ENCODE data around the gene TEKT1.
"Not testable (repeated sequence)": the region's sequence is repeated elsewhere in the genome, so short reads cannot be mapped to it uniquely, and the experiment has no call there.

TEKT1 gene

GRCh38 chr17:6846138-6846537 lies 14.6 kb upstream of the TEKT1 start:
- peaks cover 58% of the 10 kb centered on the region for H3K27me3 Mint-ChIP-seq
- not testable (repeated sequence) for H3K9me3 Mint-ChIP-seq

DNA sequence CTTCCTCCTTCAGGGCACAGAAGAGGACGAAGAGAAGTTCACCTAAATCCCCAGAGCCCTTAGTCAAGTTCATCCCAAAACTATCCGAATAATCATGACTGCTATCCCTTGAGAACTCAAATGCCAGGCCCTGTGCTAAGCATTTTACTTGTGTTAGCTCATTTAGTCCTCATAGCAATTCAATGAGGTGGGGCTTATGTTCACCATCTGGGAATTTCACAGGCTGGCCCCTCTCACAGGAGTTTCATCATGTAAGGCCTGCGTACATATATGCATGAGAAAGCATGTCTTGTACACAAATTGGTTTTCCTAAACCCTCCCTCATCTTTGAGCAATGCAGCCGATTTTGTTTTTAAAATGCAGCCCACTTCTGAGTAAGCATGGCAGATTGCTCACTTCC lies 12.9 kb upstream of the TEKT1 start:
- DNase-seq, H3K9me3 Mint-ChIP-seq, H3K4me1 Mint-ChIP-seq, H3K4me3 Mint-ChIP-seq, H3K36me3 Mint-ChIP-seq, H3K27ac Mint-ChIP-seq: not testable (repeated sequence)
- H3K27me3 Mint-ChIP-seq = peaks cover 53% of the 10 kb centered on the region
- CTCF ChIA-PET = interaction anchor here (1.1 to 3.1 kb wide), 9 partner anchors 9 to 178 kb away, joined by 3 to 25 read pairs (median 6); no protein-coding TSS in a partner anchor

More at GRCh38 chr17:6846138-6846537, 14.6 kb upstream of the TEKT1 start:
- DNase-seq, H3K4me1 Mint-ChIP-seq, H3K36me3 Mint-ChIP-seq, H3K4me3 Mint-ChIP-seq, H3K27ac Mint-ChIP-seq: not testable (repeated sequence)
- CTCF ChIA-PET = interaction anchor here (0.8 kb wide), 1 partner anchor 15 kb away, joined by 4 read pairs; the partner anchor contains the start of gene TEKT1

- DNase-seq = no peak
- H3K9me3 Mint-ChIP-seq = no peaks in the 10 kb centered on the region
Measured at GRCh38 chr17:6843241-6843880, 11.8 kb upstream of the TEKT1 start.

DNA sequence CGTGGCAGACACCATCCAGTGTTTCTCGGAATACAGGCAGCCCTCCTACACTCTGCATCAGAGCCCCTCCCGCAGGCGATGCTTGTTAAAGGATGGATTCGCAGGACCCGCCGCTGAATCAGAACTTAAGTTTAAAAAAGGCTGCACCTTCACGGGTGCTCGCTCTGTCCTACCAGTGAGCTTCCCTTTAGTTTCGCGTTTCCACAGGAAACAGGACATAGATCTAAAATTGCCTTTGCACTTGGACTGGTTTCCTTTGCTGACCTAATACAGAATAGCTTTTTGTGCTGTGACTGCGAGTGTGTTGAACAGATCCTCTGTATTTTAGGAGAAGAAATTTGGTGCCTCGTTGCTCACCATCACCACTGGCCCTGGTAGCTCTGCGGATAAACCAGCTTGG lies 10.2 kb upstream of the TEKT1 start:
- not testable (repeated sequence) for DNase-seq, H3K9me3 Mint-ChIP-seq, H3K4me1 Mint-ChIP-seq, H3K4me3 Mint-ChIP-seq, H3K27ac Mint-ChIP-seq, H3K36me3 Mint-ChIP-seq
- H3K27me3 Mint-ChIP-seq = peaks cover 51% of the 10 kb centered on the region
- CTCF ChIA-PET = interaction anchor here (1.5 to 3.1 kb wide), 4 partner anchors 52 to 292 kb away, joined by 3 to 25 read pairs (median 8); no protein-coding TSS in a partner anchor

More at GRCh38 chr17:6843241-6843880, 11.8 kb upstream of the TEKT1 start:
- H3K36me3 Mint-ChIP-seq = no peaks in the 10 kb centered on the region
- H3K27ac Mint-ChIP-seq = no peak overlapping the region
- H3K27me3 Mint-ChIP-seq = peaks cover 46% of the 10 kb centered on the region
- peaks cover 5% of the 10 kb centered on the region for H3K4me1 Mint-ChIP-seq
- CTCF ChIA-PET = interaction anchor here (0.7 to 3.1 kb wide), 26 partner anchors 10 to 350 kb away, joined by 3 to 25 read pairs (median 4); partner anchors contain the start of genes RNASEK and TEKT1
- no peak overlapping the region for H3K4me3 Mint-ChIP-seq

GRCh38 chr17:6830383-6830986 lies 1.0 kb downstream of the TEKT1 start:
- Mint-ChIP-seq H3K4me3 (no peak overlapping the region), H3K27me3 (peaks cover 44% of the 10 kb centered on the region), H3K27ac (no peak overlapping the region), H3K9me3 (no peaks in the 10 kb centered on the region), H3K4me1 (peaks cover 10% of the 10 kb centered on the region), H3K36me3 (no peaks in the 10 kb centered on the region)
- DNase-seq = no peak
- CTCF ChIA-PET = interaction anchor here (1.0 to 1.4 kb wide), 2 partner anchors 13 to 16 kb away, joined by 3 to 4 read pairs; no protein-coding TSS in a partner anchor

- Mint-ChIP-seq H3K36me3 (no peaks in the 10 kb centered on the region), H3K4me3 (no peak overlapping the region), H3K27ac (no peak overlapping the region), H3K4me1 (no peaks in the 10 kb centered on the region), H3K9me3 (no peaks in the 10 kb centered on the region), H3K27me3 (peaks cover 38% of the 10 kb centered on the region)
- CTCF ChIA-PET = interaction anchor here (0.8 kb wide), 1 partner anchor 84 kb away, joined by 3 read pairs; no protein-coding TSS in a partner anchor
- DNase-seq = no peak
Measured at GRCh38 chr17:6823011-6823442, 8.5 kb downstream of the TEKT1 start.

- Mint-ChIP-seq H3K4me1 (no peaks in the 10 kb centered on the region), H3K9me3 (no peaks in the 10 kb centered on the region), H3K27ac (no peak overlapping the region), H3K27me3 (peaks cover 39% of the 10 kb centered on the region), H3K4me3 (no peak overlapping the region), H3K36me3 (no peaks in the 10 kb centered on the region)
- CTCF ChIA-PET = no interaction called here
- DNase-seq = no peak
Measured at GRCh38 chr17:6818938-6819337, 12.6 kb downstream of the TEKT1 start.

- peaks cover 26% of the 10 kb centered on the region for H3K27me3 Mint-ChIP-seq
- H3K4me1 Mint-ChIP-seq, H3K9me3 Mint-ChIP-seq, H3K4me3 Mint-ChIP-seq, H3K27ac Mint-ChIP-seq, DNase-seq, CTCF ChIA-PET, H3K36me3 Mint-ChIP-seq: not testable (repeated sequence)
Measured at GRCh38 chr17:6816368-6816767, 15.2 kb downstream of the TEKT1 start.

DNA sequence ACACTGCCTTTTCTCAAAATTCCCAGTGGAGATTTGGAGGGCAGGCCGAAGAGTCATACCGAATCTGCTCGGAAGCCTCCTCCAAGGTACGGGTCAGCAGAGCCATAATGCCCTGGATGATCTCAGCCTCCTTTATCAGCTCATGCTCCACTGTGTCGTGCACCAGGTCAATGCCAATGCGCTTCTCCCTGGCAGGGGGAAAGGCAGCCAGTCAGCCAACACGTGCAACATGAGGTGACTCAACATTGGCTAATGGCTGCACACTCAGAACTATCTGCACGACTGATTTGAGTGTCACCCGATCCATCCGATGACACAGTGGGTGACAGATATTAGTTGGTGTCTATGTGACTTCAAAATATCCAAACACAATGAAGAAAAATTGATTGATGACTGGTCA lies 15.8 kb downstream of the TEKT1 start:
- Mint-ChIP-seq H3K4me3 (no peak overlapping the region), H3K36me3 (no peaks in the 10 kb centered on the region), H3K4me1 (no peaks in the 10 kb centered on the region), H3K27me3 (peaks cover 23% of the 10 kb centered on the region), H3K27ac (no peak overlapping the region), H3K9me3 (no peaks in the 10 kb centered on the region)
- CTCF ChIA-PET = no interaction called here
- no peak for DNase-seq

GRCh38 chr17:6812295-6812694 lies 19.2 kb downstream of the TEKT1 start:
- Mint-ChIP-seq H3K27ac (no peak overlapping the region), H3K4me3 (no peak overlapping the region), H3K36me3 (no peaks in the 10 kb centered on the region), H3K9me3 (no peaks in the 10 kb centered on the region), H3K27me3 (peaks cover 22% of the 10 kb centered on the region), H3K4me1 (no peaks in the 10 kb centered on the region)
- DNase-seq = no peak
- CTCF ChIA-PET = interaction anchor here (0.9 kb wide), 1 partner anchor 101 kb away, joined by 3 read pairs; no protein-coding TSS in a partner anchor

DNA sequence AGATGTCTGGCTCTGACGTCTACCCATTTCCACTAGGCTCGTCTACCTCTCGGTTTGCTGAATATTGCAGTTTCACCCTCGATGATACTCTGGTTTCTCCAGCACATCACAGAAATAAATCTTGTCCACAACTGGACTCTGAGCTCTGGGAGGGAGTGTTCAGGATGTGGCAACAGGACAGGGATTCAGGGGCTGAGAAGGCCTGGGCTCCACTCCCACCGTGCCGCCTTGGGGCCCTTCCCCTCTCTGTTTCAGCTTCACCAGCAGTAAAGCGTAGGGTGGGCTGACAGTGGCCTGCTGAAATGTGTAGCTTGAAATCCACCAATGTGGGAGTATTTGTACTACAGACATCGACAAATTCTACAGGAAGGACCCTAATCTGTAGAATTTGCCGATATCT lies 20.0 kb downstream of the TEKT1 start:
- Mint-ChIP-seq H3K4me3 (no peak overlapping the region), H3K36me3 (no peaks in the 10 kb centered on the region), H3K27ac (no peak overlapping the region), H3K9me3 (no peaks in the 10 kb centered on the region), H3K4me1 (no peaks in the 10 kb centered on the region), H3K27me3 (peaks cover 22% of the 10 kb centered on the region)
- no peak for DNase-seq
- CTCF ChIA-PET = interaction anchor here (0.9 kb wide), 1 partner anchor 102 kb away, joined by 3 read pairs; no protein-coding TSS in a partner anchor

DNA sequence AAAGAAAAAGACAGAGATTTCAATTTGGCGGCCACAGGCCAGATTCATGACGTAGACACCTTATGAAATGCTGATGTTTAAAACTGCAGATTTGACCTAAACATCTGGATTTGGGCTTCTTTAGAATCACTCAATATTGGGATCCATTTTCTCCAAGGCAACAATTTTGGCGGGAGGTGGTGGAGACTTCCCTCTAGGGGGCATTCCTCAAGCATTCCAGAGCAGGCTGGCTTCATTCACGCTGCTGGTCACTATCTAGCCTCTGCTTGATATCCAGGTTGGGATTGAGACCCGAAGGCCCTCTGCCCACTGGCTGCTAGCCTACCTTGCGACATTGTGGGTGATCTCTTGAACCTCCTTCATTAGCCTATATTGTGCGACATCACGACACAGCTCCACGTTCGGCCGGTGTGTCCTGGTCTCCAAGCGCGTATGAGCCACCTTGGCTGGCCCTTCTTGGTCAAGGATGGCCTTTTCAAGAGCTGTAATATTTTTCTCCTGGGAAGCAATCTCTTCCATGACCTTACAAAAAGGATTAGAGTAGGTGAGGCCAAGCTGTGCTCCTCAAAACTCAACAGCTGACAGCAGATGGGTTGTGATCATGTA lies 31.0 kb downstream of the TEKT1 start:
- DNase-seq = no peak
- CTCF ChIA-PET = no interaction called here
- Mint-ChIP-seq H3K27me3 (peaks cover 18% of the 10 kb centered on the region), H3K9me3 (no peaks in the 10 kb centered on the region), H3K4me3 (no peak overlapping the region), H3K27ac (no peak overlapping the region), H3K36me3 (no peaks in the 10 kb centered on the region), H3K4me1 (no peaks in the 10 kb centered on the region)

DNA sequence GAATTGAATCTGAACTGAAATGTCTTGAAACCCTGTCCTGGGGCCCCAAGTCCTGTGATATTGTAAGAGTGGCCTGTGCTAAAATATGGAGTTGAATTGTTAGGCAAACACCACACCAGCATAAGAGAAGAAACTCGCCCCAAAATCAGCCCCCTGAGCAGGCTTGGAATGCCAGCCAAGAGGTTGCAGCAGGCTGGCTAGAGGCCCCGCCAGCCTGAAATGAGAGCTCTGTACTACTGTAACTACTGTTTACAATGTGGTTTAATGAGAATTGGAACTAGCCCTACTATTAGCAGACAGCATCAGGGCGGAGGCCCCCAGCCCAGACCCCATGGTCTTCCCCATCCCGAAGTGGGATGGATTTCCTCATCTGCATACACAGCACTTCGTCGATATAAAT lies 31.8 kb downstream of the TEKT1 start:
- Mint-ChIP-seq H3K27ac (no peak overlapping the region), H3K9me3 (no peaks in the 10 kb centered on the region), H3K4me1 (no peaks in the 10 kb centered on the region), H3K4me3 (no peak overlapping the region), H3K36me3 (no peaks in the 10 kb centered on the region), H3K27me3 (peaks cover 24% of the 10 kb centered on the region)
- no peak for DNase-seq
- CTCF ChIA-PET = no interaction called here

DNA sequence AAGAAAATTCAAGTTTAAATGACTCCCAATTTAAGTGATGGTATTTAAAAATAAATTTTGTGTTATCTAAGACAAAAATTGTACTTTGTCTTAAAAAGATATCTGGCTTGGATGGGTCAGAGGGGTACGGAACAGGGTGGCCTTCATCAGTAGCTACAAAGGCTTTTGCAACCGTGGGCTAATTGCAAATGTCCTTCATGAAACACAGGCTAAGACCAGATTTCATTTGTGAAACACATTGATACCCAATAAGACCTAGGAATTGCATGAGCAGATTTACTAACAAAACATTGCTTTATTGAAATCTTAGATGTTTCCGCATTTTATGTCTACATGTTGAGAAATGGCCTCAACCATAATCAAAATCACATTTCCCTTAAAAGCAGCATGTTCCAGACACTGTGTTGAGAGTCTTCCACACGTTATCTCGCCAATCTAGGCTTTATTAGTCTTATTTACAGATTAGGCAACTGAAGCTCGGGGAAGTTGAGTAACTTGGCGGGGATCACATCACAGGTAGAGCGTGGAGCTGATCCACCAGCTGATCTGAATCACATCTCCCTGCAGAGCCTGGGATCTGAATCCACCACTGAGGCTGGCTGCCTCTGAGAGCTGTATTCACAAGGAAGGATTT lies 33.7 kb downstream of the TEKT1 start:
- CTCF ChIA-PET = no interaction called here
- Mint-ChIP-seq H3K27me3 (peaks cover 33% of the 10 kb centered on the region), H3K36me3 (no peaks in the 10 kb centered on the region), H3K4me3 (no peak overlapping the region), H3K27ac (no peak overlapping the region), H3K4me1 (no peaks in the 10 kb centered on the region), H3K9me3 (no peaks in the 10 kb centered on the region)
- no peak for DNase-seq
